ENCODE results near the gene AK1. TPM values are rescaled to one million over a fixed set of nuclear protein-coding genes. Genes with fewer than 3 reads are reported as not detected.

AK1 gene
- polyA plus RNA-seq, 1 of the 3 experiments (the other 2 are of a cell fraction) = 125 TPM

DNA sequence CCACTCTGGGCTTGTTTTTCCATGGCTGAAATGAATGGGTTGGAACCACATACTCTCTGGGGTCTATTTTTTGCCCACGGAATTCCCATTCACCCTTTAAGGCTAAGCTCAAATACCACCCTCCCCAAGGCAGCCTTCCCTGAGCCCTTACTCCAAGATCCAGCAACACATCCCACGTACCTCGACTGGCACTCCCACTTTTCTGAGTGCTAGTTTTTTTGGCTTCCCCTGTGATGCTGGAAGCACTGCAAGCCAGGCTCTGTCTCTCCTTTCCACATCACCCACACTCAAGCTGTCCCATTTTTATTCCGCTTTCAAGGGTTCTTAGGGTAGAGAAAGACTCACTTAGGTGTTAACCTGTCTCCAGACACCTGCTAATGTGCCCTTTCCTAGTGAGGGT, 15.9 kb upstream of the AK1 start:
- Histone ChIP-seq H3K4me2 (no peak overlapping the region), H3K9me2 (no peaks in the 10 kb centered on the region), H3K79me2 (ENCODE audit: insufficient read depth) (peaks cover 18% of the 10 kb centered on the region), H3K4me1 (ENCODE audit: control insufficient read depth in 1 of 2, insufficient read depth in 2 of 2, low read depth in 1 of 2, low read length in 1 of 2) (peaks cover 5 to 13% of the 10 kb centered on the region in 2 experiments; a peak in 2 of 4 replicates), H3K9me3 (no peaks in the 10 kb centered on the region), H3K4me3 (ENCODE audit: low read depth in 2 of 2, low read length in 1 of 2) (no peak overlapping the region), H3K36me3 (replicated peaks in 1 of 2; ENCODE audit: control insufficient read depth in 1 of 2, insufficient read depth in 2 of 2, low read length in 1 of 2) (peaks cover 48 to 72% of the 10 kb centered on the region in 2 experiments), H3F3A (replicated peaks; ENCODE audit: insufficient read depth) (peaks cover 9% of the 10 kb centered on the region), H3K27me3 (ENCODE audit: insufficient read depth) (no peaks in the 10 kb centered on the region), H4K20me1 (ENCODE audit: insufficient read depth) (no peaks in the 10 kb centered on the region), H3K9ac (no peak overlapping the region), H3K27ac (ENCODE audit: low read depth in 2 of 2, low read length in 1 of 2) (no peak overlapping the region), H2AFZ (ENCODE audit: low read depth) (no peak overlapping the region)
- no peak for DNase-seq
- WGBS (ENCODE audit: low lambda C conversion rate) = 94% methylated on average over 4 of the region's 4 CpGs
- TF ChIP-seq CHD2 (IDR thresholded peaks at IDR 0.05; ENCODE audit: low read length, partially characterized antibody) (no peak), RFX5 (IDR thresholded peaks at IDR 0.05; ENCODE audit: low read length) (no peak), SIN3A (IDR thresholded peaks at IDR 0.05; ENCODE audit: borderline replicate concordance, low read depth, low read length) (no peak), RAD21 (IDR thresholded peaks at IDR 0.05; ENCODE audit: low read length) (no peak), JUND (IDR thresholded peaks at IDR 0.05) (no peak), TCF12 (IDR thresholded peaks at IDR 0.05) (no peak), FOXM1 (IDR thresholded peaks at IDR 0.05; ENCODE audit: low read depth) (no peak), GABPA (IDR thresholded peaks at IDR 0.05; ENCODE audit: low read depth) (no peak), TEAD4 (IDR thresholded peaks at IDR 0.05; ENCODE audit: borderline replicate concordance, insufficient read depth) (no peak), POLR2AphosphoS5 (IDR thresholded peaks at IDR 0.05; ENCODE audit: low read depth, low read length) (no peak)
- TF ChIP-seq, protein P1, sequence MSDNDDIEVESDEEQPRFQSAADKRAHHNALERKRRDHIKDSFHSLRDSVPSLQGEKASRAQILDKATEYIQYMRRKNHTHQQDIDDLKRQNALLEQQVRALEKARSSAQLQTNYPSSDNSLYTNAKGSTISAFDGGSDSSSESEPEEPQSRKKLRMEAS (IDR thresholded peaks at IDR 0.05; ENCODE audit: low read depth) = no peak
- TF ChIP-seq, protein P2, sequence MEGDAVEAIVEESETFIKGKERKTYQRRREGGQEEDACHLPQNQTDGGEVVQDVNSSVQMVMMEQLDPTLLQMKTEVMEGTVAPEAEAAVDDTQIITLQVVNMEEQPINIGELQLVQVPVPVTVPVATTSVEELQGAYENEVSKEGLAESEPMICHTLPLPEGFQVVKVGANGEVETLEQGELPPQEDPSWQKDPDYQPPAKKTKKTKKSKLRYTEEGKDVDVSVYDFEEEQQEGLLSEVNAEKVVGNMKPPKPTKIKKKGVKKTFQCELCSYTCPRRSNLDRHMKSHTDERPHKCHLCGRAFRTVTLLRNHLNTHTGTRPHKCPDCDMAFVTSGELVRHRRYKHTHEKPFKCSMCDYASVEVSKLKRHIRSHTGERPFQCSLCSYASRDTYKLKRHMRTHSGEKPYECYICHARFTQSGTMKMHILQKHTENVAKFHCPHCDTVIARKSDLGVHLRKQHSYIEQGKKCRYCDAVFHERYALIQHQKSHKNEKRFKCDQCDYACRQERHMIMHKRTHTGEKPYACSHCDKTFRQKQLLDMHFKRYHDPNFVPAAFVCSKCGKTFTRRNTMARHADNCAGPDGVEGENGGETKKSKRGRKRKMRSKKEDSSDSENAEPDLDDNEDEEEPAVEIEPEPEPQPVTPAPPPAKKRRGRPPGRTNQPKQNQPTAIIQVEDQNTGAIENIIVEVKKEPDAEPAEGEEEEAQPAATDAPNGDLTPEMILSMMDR (IDR thresholded peaks at IDR 0.05) = no peak
- ChIA-PET POLR2A (no interaction called here), CTCF (interaction anchor here (1.1 to 2.0 kb wide), 3 partner anchors 24 to 158 kb away, joined by 3 to 8 read pairs (median 6); partner anchors contain the start of gene TOR2A)

DNA sequence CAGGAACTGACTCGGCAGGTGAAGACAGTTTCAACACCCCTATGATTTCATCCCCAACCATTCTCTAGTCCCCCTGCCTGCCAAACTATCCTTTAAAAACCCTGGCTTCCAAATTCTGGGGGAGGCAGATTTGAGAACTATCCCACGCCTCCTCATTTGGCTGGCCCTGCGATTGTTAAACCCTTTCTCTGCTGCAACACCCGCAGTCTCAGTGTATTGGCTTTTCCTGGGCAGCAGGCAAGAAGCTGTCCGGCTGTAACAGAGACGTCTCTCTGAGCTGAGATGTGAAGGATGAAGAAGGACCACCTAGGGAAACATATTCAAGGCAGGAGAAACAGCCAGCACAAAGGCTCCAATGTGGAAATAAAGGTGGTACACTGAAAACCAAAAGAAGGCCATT, 15.4 kb upstream of the AK1 start:
- H3K27me3 ChIP-seq (ENCODE audit: insufficient read depth) = no peaks in the 10 kb centered on the region
- no peak overlapping the region for H2AFZ ChIP-seq (ENCODE audit: low read depth)
- H3K36me3 ChIP-seq (replicated peaks in 1 of 2; ENCODE audit: control insufficient read depth in 1 of 2, insufficient read depth in 2 of 2, low read length in 1 of 2) = peaks cover 48 to 75% of the 10 kb centered on the region in 2 experiments
- POLR2A ChIA-PET = no interaction called here
- no peaks in the 10 kb centered on the region for H3K9me3 ChIP-seq
- H3K9ac ChIP-seq = no peak overlapping the region
- CTCF ChIA-PET = interaction anchor here (1.1 to 2.0 kb wide), 3 partner anchors 23 to 158 kb away, joined by 3 to 8 read pairs (median 6); partner anchors contain the start of gene TOR2A
- peaks cover 12% of the 10 kb centered on the region; the same call in 1 of the 2 replicates for H3K79me2 ChIP-seq (ENCODE audit: insufficient read depth)
- 91% methylated on average over 6 of the region's 6 CpGs for WGBS (ENCODE audit: low lambda C conversion rate)
- H4K20me1 ChIP-seq (ENCODE audit: insufficient read depth) = no peaks in the 10 kb centered on the region
- no peak overlapping the region for H3K4me3 ChIP-seq (ENCODE audit: low read depth in 2 of 2, low read length in 1 of 2)
- H3F3A ChIP-seq (replicated peaks; ENCODE audit: insufficient read depth) = peaks cover 8% of the 10 kb centered on the region
- DNase-seq = no peak
- no peak overlapping the region for H3K4me2 ChIP-seq
- H3K4me1 ChIP-seq (ENCODE audit: control insufficient read depth in 1 of 2, insufficient read depth in 2 of 2, low read depth in 1 of 2, low read length in 1 of 2) = peaks cover 3 to 11% of the 10 kb centered on the region in 2 experiments; a peak in 2 of 4 replicates
- no peaks in the 10 kb centered on the region for H3K9me2 ChIP-seq
- no peak overlapping the region for H3K27ac ChIP-seq (ENCODE audit: low read depth in 2 of 2, low read length in 1 of 2)
- TF ChIP-seq NFIC (IDR thresholded peaks at IDR 0.05; ENCODE audit: borderline replicate concordance) (no peak), YY1 (IDR thresholded peaks at IDR 0.05; ENCODE audit: low read depth) (no peak), MEF2A (IDR thresholded peaks at IDR 0.05; ENCODE audit: borderline replicate concordance, low read depth) (no peak), RAD21 (IDR thresholded peaks at IDR 0.05; ENCODE audit: low read length) (no peak), TEAD4 (IDR thresholded peaks at IDR 0.05; ENCODE audit: borderline replicate concordance, insufficient read depth) (no peak), EP300 (IDR thresholded peaks at IDR 0.05; ENCODE audit: borderline replicate concordance in 1 of 2, low read depth in 1 of 2, low read length in 1 of 2) (no peak), EZH2phosphoT487 (IDR thresholded peaks at IDR 0.05; ENCODE audit: borderline replicate concordance, low read depth) (no peak), GABPA (IDR thresholded peaks at IDR 0.05; ENCODE audit: low read depth) (no peak), RFX5 (IDR thresholded peaks at IDR 0.05; ENCODE audit: low read length) (no peak), JUND (IDR thresholded peaks at IDR 0.05) (no peak), RCOR1 (IDR thresholded peaks at IDR 0.05; ENCODE audit: low read length) (no peak), SMC3 (IDR thresholded peaks at IDR 0.05; ENCODE audit: low read depth, low read length) (no peak)
- TF ChIP-seq, protein P3, sequence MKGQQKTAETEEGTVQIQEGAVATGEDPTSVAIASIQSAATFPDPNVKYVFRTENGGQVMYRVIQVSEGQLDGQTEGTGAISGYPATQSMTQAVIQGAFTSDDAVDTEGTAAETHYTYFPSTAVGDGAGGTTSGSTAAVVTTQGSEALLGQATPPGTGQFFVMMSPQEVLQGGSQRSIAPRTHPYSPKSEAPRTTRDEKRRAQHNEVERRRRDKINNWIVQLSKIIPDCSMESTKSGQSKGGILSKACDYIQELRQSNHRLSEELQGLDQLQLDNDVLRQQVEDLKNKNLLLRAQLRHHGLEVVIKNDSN (IDR thresholded peaks at IDR 0.05; ENCODE audit: borderline replicate concordance, low read depth) = no peak
